Mesothelial cell of epicardium (in vitro differentiated cells): Measurements from ENCODE around the gene CIROP. TPM values are rescaled to one million over a fixed set of nuclear protein-coding genes. Genes with fewer than 3 reads are reported as not detected.

ENCODE experiments used
- DNase-seq, 2 experiments: peaks; one replicate each; pipeline ENCODE4 v3.0.0; 2021; ENCODE audit warnings: low spot score in 2 of 2; ENCODE audit not compliant: unreplicated experiment in 2 of 2
- H3K27ac Mint-ChIP-seq: 2 replicates; pipeline ENCODE4 v1.8.0; 2021; ENCODE audit warnings: mixed read lengths
- H3K27me3 Mint-ChIP-seq: 2 replicates; pipeline ENCODE4 v1.8.0; 2021; ENCODE audit warnings: low read depth, mixed read lengths
- H3K36me3 Mint-ChIP-seq: 2 replicates; pipeline ENCODE4 v1.8.0; 2021; ENCODE audit warnings: mixed read lengths
- H3K4me1 Mint-ChIP-seq: 2 replicates; pipeline ENCODE4 v1.8.0; 2021; ENCODE audit warnings: mixed read lengths
- H3K4me3 Mint-ChIP-seq: 2 replicates; pipeline ENCODE4 v1.8.0; 2021; ENCODE audit warnings: mild to moderate bottlenecking, moderate library complexity, mixed read lengths
- H3K9me3 Mint-ChIP-seq: 2 replicates; pipeline ENCODE4 v1.8.0; 2021; ENCODE audit warnings: mixed read lengths
- total RNA-seq: library from RNA; stranded (reverse); gene quantifications from 3 replicates; pipeline ENCODE4 v1.2.1, GENCODE V29; 2021
- TF ChIP-seq, protein P1 (sequence below): fragments of 200-600 bp; sonication (generic); IDR thresholded peaks from one replicate; pipeline ENCODE4 v1.5.0; 2021; ENCODE audit warnings: antibody characterized with exemption; ENCODE audit not compliant: unreplicated experiment

Gene CIROP
- total RNA-seq, 1 donor from 2014 or later, result not detected

DNA sequence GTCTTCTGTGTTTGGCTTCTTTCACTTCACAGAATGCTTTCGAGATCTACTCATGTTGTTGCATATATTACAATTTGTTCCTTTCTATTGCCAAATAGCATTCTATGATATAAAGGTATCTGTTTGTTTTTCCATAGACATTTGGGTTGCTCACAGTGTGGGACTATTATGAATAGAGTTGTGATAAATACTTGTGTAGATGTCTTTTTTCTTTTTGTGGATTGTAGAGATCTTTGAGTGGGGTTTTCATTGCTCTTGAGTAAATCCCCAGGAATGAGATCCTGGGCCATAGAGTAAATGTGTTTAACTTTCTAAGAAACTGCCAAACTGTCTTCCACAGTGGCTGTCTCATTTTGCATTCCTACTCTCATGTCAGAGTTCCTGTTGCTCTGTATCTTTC, 39.1 kb upstream of the CIROP start:
- Mint-ChIP-seq H3K4me1 (peaks cover 20% of the 10 kb centered on the region), H3K27ac (peak overlapping the region; percentile 50), H3K4me3 (no peak overlapping the region), H3K9me3 (peaks cover 5% of the 10 kb centered on the region), H3K36me3 (peaks cover 25% of the 10 kb centered on the region), H3K27me3 (no peaks in the 10 kb centered on the region)
- TF ChIP-seq, protein P1, sequence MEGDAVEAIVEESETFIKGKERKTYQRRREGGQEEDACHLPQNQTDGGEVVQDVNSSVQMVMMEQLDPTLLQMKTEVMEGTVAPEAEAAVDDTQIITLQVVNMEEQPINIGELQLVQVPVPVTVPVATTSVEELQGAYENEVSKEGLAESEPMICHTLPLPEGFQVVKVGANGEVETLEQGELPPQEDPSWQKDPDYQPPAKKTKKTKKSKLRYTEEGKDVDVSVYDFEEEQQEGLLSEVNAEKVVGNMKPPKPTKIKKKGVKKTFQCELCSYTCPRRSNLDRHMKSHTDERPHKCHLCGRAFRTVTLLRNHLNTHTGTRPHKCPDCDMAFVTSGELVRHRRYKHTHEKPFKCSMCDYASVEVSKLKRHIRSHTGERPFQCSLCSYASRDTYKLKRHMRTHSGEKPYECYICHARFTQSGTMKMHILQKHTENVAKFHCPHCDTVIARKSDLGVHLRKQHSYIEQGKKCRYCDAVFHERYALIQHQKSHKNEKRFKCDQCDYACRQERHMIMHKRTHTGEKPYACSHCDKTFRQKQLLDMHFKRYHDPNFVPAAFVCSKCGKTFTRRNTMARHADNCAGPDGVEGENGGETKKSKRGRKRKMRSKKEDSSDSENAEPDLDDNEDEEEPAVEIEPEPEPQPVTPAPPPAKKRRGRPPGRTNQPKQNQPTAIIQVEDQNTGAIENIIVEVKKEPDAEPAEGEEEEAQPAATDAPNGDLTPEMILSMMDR, result no peak
- DNase-seq, result no peak

DNA sequence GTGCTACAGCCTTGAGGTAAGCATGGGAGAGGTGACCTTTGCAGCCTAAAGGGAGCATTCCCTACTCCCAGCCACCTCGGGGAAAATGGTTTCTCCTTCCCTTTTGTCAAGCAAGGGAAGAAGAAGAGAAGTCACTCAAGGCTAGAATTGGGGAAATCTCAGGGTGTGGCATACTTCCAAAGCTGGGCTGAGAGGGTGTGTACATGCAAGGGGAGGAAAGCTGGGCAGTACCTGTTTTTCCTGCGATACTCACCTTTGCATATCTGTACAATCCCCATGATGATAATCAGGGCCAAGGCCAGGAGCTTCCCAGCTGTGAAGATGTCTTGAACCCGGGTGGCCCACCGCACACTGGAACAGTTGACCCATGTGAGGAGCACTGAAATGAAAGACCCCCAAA, 38.0 kb upstream of the CIROP start:
- TF ChIP-seq, protein P1, result no peak
- Mint-ChIP-seq H3K4me1 (peaks cover 19% of the 10 kb centered on the region), H3K27ac (no peak overlapping the region), H3K4me3 (no peak overlapping the region), H3K9me3 (no peaks in the 10 kb centered on the region), H3K36me3 (peaks cover 26% of the 10 kb centered on the region), H3K27me3 (no peaks in the 10 kb centered on the region)
- DNase-seq, result no peak

DNA sequence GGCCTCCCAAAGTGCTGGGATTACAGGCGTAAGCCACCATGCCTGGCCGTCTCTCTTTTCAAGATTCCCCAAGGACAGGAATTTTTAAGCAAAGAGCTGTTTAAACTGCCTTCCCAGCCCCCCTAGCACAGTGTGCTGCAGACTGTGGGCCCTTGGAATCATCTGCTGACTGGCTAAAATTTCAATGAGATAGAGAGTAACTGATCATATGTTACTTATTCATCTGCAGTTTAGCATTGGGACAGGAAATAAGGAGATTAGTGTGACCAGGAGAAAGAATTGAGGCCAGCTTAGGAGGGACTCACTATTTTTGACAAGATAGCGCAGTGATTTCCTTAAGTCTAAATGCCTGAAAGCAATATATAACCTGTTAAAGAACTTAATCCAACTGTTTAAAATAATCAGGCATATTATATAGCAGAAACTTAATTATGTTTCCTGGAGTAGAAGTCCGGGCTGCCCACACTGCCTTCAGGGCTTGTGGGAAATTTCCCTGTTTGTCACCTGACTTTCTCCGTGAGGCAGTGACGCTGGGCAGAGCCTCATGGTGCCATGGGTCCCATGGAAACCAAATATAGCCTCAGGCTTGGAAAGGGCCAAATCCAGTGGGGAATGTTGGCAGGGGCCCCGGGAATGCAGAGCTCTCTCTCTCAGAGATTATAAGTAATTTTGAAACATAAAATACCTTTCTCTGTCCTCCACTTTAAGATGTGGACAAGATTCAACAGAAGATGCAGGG, 37.1 kb upstream of the CIROP start:
- Mint-ChIP-seq H3K4me1 (peaks cover 15% of the 10 kb centered on the region), H3K4me3 (no peak overlapping the region), H3K27me3 (no peaks in the 10 kb centered on the region), H3K27ac (peak overlapping the region; percentile 86), H3K9me3 (no peaks in the 10 kb centered on the region), H3K36me3 (peaks cover 23% of the 10 kb centered on the region)
- TF ChIP-seq, protein P1, result no peak
- peak; percentile 46 to 71 for DNase-seq

DNA sequence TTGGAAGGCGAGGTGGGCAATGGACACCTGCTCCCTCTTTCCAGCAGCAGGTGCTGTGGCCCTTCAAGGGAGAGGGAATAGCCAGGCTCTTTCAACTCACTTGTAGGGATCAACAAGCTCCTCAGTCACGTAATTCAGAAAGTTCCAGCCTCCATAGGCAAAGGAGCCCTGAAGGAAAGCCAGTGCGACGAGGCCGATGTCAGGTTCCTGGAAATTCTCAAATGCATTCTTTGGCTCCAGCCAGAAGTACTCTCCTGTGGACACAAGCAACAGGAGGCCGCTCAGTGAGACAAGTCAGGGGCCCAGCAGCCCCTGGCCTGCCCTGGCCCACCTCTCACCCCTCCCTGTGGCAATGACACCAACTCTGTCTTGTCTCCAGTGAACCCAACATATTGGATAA, 35.6 kb upstream of the CIROP start:
- Mint-ChIP-seq H3K27ac (no peak overlapping the region), H3K36me3 (peaks cover 24% of the 10 kb centered on the region), H3K4me1 (peaks cover 8% of the 10 kb centered on the region), H3K9me3 (no peaks in the 10 kb centered on the region), H3K4me3 (no peak overlapping the region), H3K27me3 (no peaks in the 10 kb centered on the region)
- no peak for DNase-seq
- TF ChIP-seq, protein P1, result no peak

DNA sequence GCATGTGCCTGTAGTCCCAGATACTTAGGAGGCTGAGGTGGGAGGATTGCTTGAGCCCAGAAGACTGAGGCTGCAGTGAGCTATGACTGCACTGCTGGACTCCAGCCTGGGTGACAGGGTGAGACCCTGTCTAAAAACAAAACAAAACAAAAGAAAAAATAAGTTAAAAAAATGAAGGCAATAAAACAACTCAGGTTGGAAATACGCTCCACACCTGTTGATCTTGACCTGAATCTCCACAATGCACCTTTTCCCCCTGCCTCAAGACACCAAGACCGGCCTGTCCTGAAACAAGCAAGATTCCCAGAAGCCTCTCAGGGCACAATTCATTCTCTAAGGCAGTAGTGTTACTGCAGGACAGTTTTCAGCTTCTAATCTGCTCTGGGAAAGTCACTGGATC, 35.1 kb upstream of the CIROP start:
- DNase-seq, result no peak
- no peaks in the 10 kb centered on the region for H3K27me3 Mint-ChIP-seq
- H3K4me1 Mint-ChIP-seq, result peaks cover 8% of the 10 kb centered on the region
- TF ChIP-seq, protein P1, result no peak
- no peak overlapping the region for H3K4me3 Mint-ChIP-seq
- peak overlapping the region; percentile 44 for H3K27ac Mint-ChIP-seq
- no peaks in the 10 kb centered on the region for H3K9me3 Mint-ChIP-seq
- peaks cover 24% of the 10 kb centered on the region for H3K36me3 Mint-ChIP-seq
